BLaER1 (cell line): ENCODE results near the gene ZNF445.
"Not testable (repeated sequence)": the region's sequence is repeated elsewhere in the genome, so short reads cannot be mapped to it uniquely, and the experiment has no call there.

Experiments used
- H3K27ac ChIP-seq: shearing (Covaris generic); formaldehyde crosslinking; 2 replicates; pipeline ENCODE4 v1.8.1; 2022
- H3K27me3 ChIP-seq: shearing (Covaris generic); formaldehyde crosslinking; 2 replicates; pipeline ENCODE4 v1.8.1; 2022
- H3K36me3 ChIP-seq: shearing (Covaris generic); formaldehyde crosslinking; 2 replicates; pipeline ENCODE4 v1.8.1; 2022
- H3K4me1 ChIP-seq: shearing (Covaris generic); formaldehyde crosslinking; 2 replicates; pipeline ENCODE4 v1.8.1; 2022
- H3K4me2 ChIP-seq: shearing (Covaris generic); formaldehyde crosslinking; 2 replicates; pipeline ENCODE4 v1.8.1; 2022
- H3K4me3 ChIP-seq: shearing (Covaris generic); formaldehyde crosslinking; 2 replicates; pipeline ENCODE4 v1.8.1; 2022
- H3K9ac ChIP-seq: shearing (Covaris generic); formaldehyde crosslinking; 2 replicates; pipeline ENCODE4 v1.8.1; 2022
- H3K9me3 ChIP-seq: shearing (Covaris generic); formaldehyde crosslinking; 2 replicates; pipeline ENCODE4 v1.8.1; 2022
- H4K20me1 ChIP-seq: shearing (Covaris generic); formaldehyde crosslinking; 2 replicates; pipeline ENCODE4 v1.8.1; 2022
- Cebpa-rat ChIP-seq: shearing (Covaris generic); IDR thresholded peaks from 2 replicates; pipeline ENCODE4 v1.8.1; 2022

The ZNF445 gene

GRCh38 chr3:44478606-44479094, 1.2 kb upstream of the ZNF445 start:
- peaks cover 20% of the 10 kb centered on the region; the same call in 1 of the 2 replicates for H4K20me1 ChIP-seq
- H3K27me3 ChIP-seq, result no peaks in the 10 kb centered on the region
- H3K4me1 ChIP-seq, result peaks cover 13% of the 10 kb centered on the region
- no peak overlapping the region for H3K9ac ChIP-seq
- no peak for TF ChIP-seq Cebpa-rat
- H3K4me2 ChIP-seq, result no peak overlapping the region
- H3K9me3 ChIP-seq, result no peaks in the 10 kb centered on the region
- 0 out of 2 replicates have a peak, but pooled peaks cover 5% of the 10 kb centered on the region for H3K36me3 ChIP-seq
- no peak overlapping the region for H3K4me3 ChIP-seq
- no peak overlapping the region for H3K27ac ChIP-seq

DNA sequence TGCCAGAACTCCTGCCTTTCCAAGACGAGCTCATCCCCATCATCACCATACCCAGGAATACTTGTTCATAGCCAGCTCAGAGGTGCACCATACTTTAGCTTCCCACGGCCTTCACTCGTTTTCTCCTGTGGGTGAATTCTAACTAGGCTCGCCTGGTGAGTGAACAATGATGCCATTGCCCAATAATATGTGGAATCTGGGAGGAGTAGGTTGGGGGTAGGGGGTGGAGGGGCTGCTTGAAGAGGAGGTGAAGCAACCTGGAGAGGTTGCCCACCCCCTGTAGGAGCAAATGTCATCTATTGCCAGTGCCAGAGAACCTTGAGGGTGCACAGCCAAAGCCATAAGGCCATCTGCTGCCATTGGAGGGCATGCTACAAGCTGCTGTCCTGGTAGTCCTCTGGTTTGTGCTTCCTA, 592 bp upstream of the ZNF445 start:
- peaks cover 13% of the 10 kb centered on the region for H3K4me1 ChIP-seq
- no peaks in the 10 kb centered on the region for H3K27me3 ChIP-seq
- peak overlapping the region; percentile 76; the same call in 1 of the 2 replicates for H3K27ac ChIP-seq
- H3K36me3 ChIP-seq, result 0 out of 2 replicates have a peak, but pooled peaks cover 5% of the 10 kb centered on the region
- peak overlapping the region; percentile 65 for H3K4me2 ChIP-seq
- H3K4me3 ChIP-seq, result peak overlapping the region; percentile 81
- TF ChIP-seq Cebpa-rat, result no peak
- H4K20me1 ChIP-seq, result peaks cover 26% of the 10 kb centered on the region; the same call in 1 of the 2 replicates
- peak overlapping the region; percentile 87 for H3K9ac ChIP-seq
- H3K9me3 ChIP-seq, result no peaks in the 10 kb centered on the region

DNA sequence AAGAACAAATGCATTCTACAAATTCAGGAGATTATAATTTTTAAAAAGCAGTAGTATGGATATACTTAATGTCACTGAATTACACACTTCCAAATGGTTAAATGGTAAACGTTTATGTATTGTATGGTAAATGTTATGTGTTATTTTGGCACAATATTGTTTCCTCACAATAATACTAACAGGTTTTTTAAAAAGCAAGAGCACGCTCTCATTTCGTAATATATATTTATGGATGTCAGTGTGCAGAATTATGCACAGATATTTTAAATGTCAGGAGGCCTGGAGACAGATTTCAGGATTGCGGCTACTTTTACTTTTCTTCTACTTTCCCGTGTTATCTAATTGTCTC, 533 bp downstream of the ZNF445 start:
- Histone ChIP-seq H3K4me2 (peak overlapping the region; percentile 82), H3K27ac (peak overlapping the region; percentile 76), H3K4me1 (peaks cover 13% of the 10 kb centered on the region), H3K27me3 (no peaks in the 10 kb centered on the region), H3K9ac (peak overlapping the region; percentile 87), H3K4me3 (peak overlapping the region; percentile 81), H4K20me1 (peaks cover 37% of the 10 kb centered on the region), H3K36me3 (0 out of 2 replicates have a peak, but pooled peaks cover 13% of the 10 kb centered on the region), H3K9me3 (no peaks in the 10 kb centered on the region)
- TF ChIP-seq Cebpa-rat, result no peak

GRCh38 chr3:44476181-44476611, 1.3 kb downstream of the ZNF445 start:
- H4K20me1 ChIP-seq, result peaks cover 44% of the 10 kb centered on the region
- peak overlapping the region; percentile 82 for H3K4me2 ChIP-seq
- TF ChIP-seq Cebpa-rat, result no peak
- peak overlapping the region; percentile 81 for H3K4me3 ChIP-seq
- no peak overlapping the region for H3K27ac ChIP-seq
- 0 out of 2 replicates have a peak, but pooled peaks cover 13% of the 10 kb centered on the region for H3K36me3 ChIP-seq
- H3K9ac ChIP-seq, result peak overlapping the region; percentile 87
- no peaks in the 10 kb centered on the region for H3K27me3 ChIP-seq
- peaks cover 16% of the 10 kb centered on the region for H3K4me1 ChIP-seq
- no peaks in the 10 kb centered on the region for H3K9me3 ChIP-seq

- not testable (repeated sequence) for H3K4me3 ChIP-seq, H3K4me2 ChIP-seq, H3K9ac ChIP-seq, H3K27me3 ChIP-seq, H3K27ac ChIP-seq, H3K9me3 ChIP-seq
- Histone ChIP-seq H3K36me3 (peaks cover 23% of the 10 kb centered on the region), H4K20me1 (peaks cover 57% of the 10 kb centered on the region), H3K4me1 (peaks cover 28% of the 10 kb centered on the region)
These were observed 2.6 kb downstream of the ZNF445 start for GRCh38 chr3:44474886-44475285.

DNA sequence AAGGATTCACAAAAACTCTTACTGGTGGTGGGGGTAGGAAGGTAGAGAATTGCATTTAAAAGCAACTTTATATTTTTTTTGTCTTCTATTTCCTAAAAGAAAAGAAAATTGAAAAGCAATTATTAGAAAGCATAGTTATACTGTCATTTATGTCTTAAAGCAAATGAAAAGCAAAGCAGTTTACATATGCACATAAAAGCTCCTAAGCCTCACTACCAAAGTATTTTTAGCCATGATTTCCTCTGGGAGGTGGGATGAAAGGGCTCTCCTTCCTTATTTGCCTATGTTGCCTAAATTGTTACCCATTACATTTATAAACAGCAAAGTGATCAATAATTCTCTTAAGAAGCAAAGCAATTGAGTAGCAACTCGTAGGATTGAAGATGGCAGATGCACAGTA, 7.0 kb downstream of the ZNF445 start:
- Histone ChIP-seq H3K27ac (no peak overlapping the region), H4K20me1 (peaks cover 66% of the 10 kb centered on the region), H3K9me3 (peaks cover 4% of the 10 kb centered on the region), H3K9ac (no peak overlapping the region), H3K4me3 (no peak overlapping the region), H3K27me3 (no peaks in the 10 kb centered on the region), H3K4me2 (peak overlapping the region; percentile 27; the same call in 1 of the 2 replicates), H3K36me3 (peaks cover 46% of the 10 kb centered on the region), H3K4me1 (peaks cover 15% of the 10 kb centered on the region)
- TF ChIP-seq Cebpa-rat, result no peak

- Histone ChIP-seq H3K36me3 (peaks cover 49% of the 10 kb centered on the region), H3K4me1 (peaks cover 15% of the 10 kb centered on the region), H3K9ac (no peak overlapping the region), H3K4me2 (no peak overlapping the region), H3K9me3 (peaks cover 5% of the 10 kb centered on the region), H3K4me3 (no peak overlapping the region), H3K27ac (no peak overlapping the region), H3K27me3 (no peaks in the 10 kb centered on the region), H4K20me1 (peaks cover 64% of the 10 kb centered on the region)
- no peak for TF ChIP-seq Cebpa-rat
These were observed 7.6 kb downstream of the ZNF445 start for GRCh38 chr3:44469914-44470313.

DNA sequence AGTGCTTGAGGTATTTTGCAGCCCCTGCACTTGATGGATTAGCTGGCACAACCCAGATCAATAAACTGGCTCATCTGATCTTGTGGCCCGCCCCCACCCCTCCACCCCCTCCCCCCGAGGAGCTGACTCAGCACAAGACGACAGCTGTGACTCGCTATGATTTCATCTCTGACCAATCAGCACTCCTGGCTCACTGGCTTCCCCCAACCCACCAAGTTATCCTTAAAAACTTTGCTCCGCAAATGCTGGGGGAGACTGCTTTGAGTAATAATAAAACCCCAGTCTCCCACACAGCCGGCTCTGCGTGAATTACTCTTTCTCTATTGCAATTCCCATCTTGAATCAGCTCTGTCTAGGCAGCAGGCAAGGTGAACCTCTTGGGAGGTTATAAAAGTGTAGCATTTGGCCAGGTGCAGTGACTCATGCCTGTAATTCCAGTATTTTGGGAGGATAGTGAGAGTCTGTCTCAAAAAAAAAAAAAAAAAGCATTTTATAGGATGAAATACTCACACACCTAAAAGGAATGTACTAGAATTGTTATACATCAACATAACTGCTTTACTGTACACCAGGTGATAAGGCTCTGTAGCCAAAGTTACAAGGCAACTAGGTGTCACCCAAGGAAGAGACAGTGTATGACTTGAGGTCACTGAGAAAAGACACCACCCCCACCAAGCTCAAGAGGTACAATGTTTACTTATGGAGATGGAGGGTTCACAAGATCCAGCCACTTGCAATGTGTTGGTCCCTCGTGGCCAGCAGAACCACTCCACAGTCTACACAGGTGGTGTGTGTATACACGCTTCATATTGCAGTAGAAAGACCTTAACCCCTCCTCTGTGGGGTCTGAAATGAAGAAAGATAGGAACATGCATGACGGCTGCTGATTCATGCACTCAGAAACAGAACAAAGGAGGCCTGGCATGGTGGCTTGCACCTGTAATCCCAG, 8.6 kb downstream of the ZNF445 start:
- Histone ChIP-seq H3K27me3 (no peaks in the 10 kb centered on the region), H3K4me2 (no peak overlapping the region), H4K20me1 (peaks cover 55% of the 10 kb centered on the region), H3K9ac (no peak overlapping the region), H3K4me3 (no peak overlapping the region), H3K9me3 (peaks cover 13% of the 10 kb centered on the region), H3K4me1 (peaks cover 15% of the 10 kb centered on the region), H3K27ac (no peak overlapping the region), H3K36me3 (peaks cover 55% of the 10 kb centered on the region)
- no peak for TF ChIP-seq Cebpa-rat

DNA sequence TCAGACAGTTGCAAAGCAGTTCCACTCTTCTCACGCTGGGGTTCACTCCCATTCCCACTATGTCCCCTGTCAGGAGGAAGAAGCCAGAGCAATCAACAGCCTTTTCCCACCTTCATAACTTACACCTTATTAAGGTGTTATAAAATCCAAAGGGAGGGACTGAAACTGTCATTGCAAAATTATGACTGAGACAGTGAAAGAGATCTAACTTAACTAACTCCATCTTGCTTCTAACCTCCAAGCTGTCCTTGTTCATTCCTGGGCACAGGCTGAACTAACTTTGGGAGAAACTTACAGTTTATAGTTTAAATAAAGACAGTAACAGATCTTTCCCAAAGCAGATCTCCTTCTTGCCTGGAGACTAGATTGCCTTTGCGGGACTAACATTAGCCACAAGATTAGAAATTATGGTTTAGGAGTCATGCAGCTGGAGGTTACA, 9.4 kb downstream of the ZNF445 start:
- H3K4me2 ChIP-seq, result not testable (repeated sequence)

DNA sequence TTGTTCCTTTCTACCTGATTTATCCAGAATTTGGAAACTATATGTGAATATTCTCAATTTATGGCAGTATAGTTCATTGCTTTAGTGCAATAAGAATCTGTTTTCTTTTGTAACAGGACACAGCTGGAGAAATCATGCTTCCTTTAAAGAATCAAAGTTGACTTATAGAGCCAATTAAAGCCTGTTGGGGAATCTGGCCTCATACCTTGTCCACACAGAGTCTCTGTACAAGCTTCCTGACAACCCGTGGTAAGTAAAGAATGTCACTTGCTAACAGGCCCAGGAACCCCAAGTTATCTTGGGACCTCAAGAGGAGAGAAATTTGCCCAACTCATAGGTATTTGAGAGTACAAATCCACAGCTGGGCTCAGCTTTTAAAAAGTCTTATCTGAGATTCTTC, 10.2 kb downstream of the ZNF445 start:
- Histone ChIP-seq H3K4me2 (no peak overlapping the region), H3K36me3 (peaks cover 65% of the 10 kb centered on the region), H3K9ac (no peak overlapping the region), H3K27me3 (no peaks in the 10 kb centered on the region), H3K9me3 (peaks cover 29% of the 10 kb centered on the region), H3K4me1 (peaks cover 15% of the 10 kb centered on the region), H3K27ac (no peak overlapping the region), H4K20me1 (peaks cover 39% of the 10 kb centered on the region), H3K4me3 (no peak overlapping the region)
- no peak for TF ChIP-seq Cebpa-rat

More for the DNA sequence above, 9.4 kb downstream of the ZNF445 start:
- Histone ChIP-seq H4K20me1 (peaks cover 48% of the 10 kb centered on the region), H3K4me1 (peaks cover 15% of the 10 kb centered on the region), H3K9me3 (peaks cover 20% of the 10 kb centered on the region), H3K36me3 (peaks cover 62% of the 10 kb centered on the region)
- H3K4me3 ChIP-seq, H3K27me3 ChIP-seq, H3K9ac ChIP-seq, H3K27ac ChIP-seq: not testable (repeated sequence)

DNA sequence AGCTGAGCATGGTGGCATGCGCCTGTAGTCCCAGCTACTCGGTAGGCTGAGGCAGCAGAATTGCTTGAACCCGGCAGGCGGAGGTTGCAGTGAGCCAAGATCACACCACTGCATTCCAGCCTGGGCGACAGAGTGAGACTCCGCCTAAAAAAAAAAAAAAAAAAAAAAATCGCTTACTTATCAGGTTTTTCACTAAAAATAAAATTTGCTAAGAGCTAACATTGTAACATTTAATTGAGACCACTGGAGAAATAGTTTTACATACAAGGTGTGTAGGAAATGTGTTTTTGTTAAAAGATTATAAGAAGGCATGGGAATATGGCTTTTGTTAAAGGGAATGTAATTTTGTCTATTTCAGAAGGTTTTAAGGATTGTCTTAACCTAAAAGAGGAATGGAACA, 12.6 kb downstream of the ZNF445 start:
- peaks cover 52% of the 10 kb centered on the region for H3K9me3 ChIP-seq
- H3K4me2 ChIP-seq, H3K27ac ChIP-seq, H3K27me3 ChIP-seq, H3K4me1 ChIP-seq, H3K9ac ChIP-seq, H3K4me3 ChIP-seq: not testable (repeated sequence)
- H4K20me1 ChIP-seq, result peaks cover 17% of the 10 kb centered on the region
- peaks cover 76% of the 10 kb centered on the region for H3K36me3 ChIP-seq
